HL-60 (cell line): ENCODE results near the gene ANP32A.
A peak's percentile ranks its signal among the peaks of the same experiment; 100 is the strongest.

Experiments
- DNase-seq, 2 experiments: peaks; one replicate each; pipeline ENCODE4 v3.0.0-alpha.2; 2010 to 2020; ENCODE audit warnings: low read depth in 1 of 2, low spot score in 1 of 2
- H3K27ac ChIP-seq: fragments of 250-450 bp; sonication (Bioruptor Pico); replicated peaks from 2 replicates; pipeline ENCODE4 v1.5.1; 2020; ENCODE audit warnings: mild to moderate bottlenecking, moderate library complexity
- H3K27me3 ChIP-seq: fragments of 250-450 bp; sonication (Bioruptor Pico); 2 replicates; pipeline ENCODE4 v1.5.1; 2021; ENCODE audit warnings: mild to moderate bottlenecking, moderate library complexity; ENCODE audit not compliant: insufficient read depth, poor library complexity, severe bottlenecking
- H3K4me3 ChIP-seq: replicated peaks from 2 replicates; pipeline ENCODE4 v1.5.1; 2011; ENCODE audit warnings: mild to moderate bottlenecking, control low read depth, low read length; ENCODE audit not compliant: insufficient read depth
- GABPA ChIP-seq: IDR thresholded peaks from 2 replicates; pipeline ENCODE4 v1.6.1; 2012; ENCODE audit warnings: low read depth
- POLR2AphosphoS5 ChIP-seq: IDR thresholded peaks from 2 replicates; pipeline ENCODE4 v1.6.1; 2012; ENCODE audit warnings: low read depth
- SPI1 ChIP-seq: IDR thresholded peaks from 2 replicates; pipeline ENCODE4 v1.6.1; 2012; ENCODE audit warnings: low read depth, mild to moderate bottlenecking, borderline replicate concordance
- TF ChIP-seq, protein P1 (sequence below): IDR thresholded peaks from 2 replicates; pipeline ENCODE4 v1.6.1; 2012; ENCODE audit warnings: low read depth; ENCODE audit not compliant: insufficient replicate concordance
- TF ChIP-seq, protein P2 (sequence below): IDR thresholded peaks from one replicate; pipeline ENCODE4 v1.5.1; 2011; ENCODE audit warnings: low read length, control low read depth, inconsistent platforms; ENCODE audit not compliant: insufficient read depth

Gene ANP32A

DNA sequence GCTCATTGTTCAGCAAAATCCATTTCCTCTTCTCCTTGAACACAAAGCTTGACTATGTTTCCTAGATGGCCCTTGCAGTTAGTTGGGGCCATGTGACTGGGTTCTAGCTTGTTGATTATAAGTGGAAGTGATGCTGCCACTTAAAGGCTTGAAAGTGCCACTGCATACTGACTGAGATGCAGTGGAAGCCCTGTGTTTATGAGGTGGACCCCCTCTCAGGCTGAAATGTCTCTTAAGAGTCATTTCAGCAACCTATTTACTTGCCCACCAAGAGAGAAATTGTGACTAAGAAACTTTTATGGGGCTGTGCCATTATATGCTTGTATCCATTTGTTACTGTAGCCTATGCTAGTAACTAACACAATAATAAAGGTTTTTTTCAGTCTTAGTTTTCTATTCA, 8.4 kb upstream of the ANP32A start:
- peak overlapping the region; percentile 24 for H3K27ac ChIP-seq

DNA sequence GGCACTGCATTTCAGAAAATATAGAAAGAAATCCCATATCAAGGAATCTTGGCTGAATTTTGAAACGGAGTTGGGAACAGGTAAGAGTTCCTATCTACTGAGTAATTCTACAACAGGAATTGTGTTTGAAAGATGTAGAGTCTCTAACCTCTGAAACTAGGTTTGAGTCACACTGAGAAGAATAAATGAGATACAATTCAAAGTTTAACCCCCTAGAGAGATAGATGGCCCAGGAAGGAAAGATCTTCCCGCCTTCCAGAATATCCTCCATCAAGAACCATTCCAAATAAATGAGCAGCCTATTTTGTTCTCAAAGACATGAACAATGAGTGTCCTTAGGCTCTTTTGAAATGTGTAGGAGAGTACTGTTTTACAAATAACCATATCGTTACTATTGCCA, 2.9 kb upstream of the ANP32A start:
- TF ChIP-seq GABPA (no peak), POLR2AphosphoS5 (no peak)
- TF ChIP-seq, protein P1, sequence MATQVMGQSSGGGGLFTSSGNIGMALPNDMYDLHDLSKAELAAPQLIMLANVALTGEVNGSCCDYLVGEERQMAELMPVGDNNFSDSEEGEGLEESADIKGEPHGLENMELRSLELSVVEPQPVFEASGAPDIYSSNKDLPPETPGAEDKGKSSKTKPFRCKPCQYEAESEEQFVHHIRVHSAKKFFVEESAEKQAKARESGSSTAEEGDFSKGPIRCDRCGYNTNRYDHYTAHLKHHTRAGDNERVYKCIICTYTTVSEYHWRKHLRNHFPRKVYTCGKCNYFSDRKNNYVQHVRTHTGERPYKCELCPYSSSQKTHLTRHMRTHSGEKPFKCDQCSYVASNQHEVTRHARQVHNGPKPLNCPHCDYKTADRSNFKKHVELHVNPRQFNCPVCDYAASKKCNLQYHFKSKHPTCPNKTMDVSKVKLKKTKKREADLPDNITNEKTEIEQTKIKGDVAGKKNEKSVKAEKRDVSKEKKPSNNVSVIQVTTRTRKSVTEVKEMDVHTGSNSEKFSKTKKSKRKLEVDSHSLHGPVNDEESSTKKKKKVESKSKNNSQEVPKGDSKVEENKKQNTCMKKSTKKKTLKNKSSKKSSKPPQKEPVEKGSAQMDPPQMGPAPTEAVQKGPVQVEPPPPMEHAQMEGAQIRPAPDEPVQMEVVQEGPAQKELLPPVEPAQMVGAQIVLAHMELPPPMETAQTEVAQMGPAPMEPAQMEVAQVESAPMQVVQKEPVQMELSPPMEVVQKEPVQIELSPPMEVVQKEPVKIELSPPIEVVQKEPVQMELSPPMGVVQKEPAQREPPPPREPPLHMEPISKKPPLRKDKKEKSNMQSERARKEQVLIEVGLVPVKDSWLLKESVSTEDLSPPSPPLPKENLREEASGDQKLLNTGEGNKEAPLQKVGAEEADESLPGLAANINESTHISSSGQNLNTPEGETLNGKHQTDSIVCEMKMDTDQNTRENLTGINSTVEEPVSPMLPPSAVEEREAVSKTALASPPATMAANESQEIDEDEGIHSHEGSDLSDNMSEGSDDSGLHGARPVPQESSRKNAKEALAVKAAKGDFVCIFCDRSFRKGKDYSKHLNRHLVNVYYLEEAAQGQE = no peak
- TF ChIP-seq, protein P2, sequence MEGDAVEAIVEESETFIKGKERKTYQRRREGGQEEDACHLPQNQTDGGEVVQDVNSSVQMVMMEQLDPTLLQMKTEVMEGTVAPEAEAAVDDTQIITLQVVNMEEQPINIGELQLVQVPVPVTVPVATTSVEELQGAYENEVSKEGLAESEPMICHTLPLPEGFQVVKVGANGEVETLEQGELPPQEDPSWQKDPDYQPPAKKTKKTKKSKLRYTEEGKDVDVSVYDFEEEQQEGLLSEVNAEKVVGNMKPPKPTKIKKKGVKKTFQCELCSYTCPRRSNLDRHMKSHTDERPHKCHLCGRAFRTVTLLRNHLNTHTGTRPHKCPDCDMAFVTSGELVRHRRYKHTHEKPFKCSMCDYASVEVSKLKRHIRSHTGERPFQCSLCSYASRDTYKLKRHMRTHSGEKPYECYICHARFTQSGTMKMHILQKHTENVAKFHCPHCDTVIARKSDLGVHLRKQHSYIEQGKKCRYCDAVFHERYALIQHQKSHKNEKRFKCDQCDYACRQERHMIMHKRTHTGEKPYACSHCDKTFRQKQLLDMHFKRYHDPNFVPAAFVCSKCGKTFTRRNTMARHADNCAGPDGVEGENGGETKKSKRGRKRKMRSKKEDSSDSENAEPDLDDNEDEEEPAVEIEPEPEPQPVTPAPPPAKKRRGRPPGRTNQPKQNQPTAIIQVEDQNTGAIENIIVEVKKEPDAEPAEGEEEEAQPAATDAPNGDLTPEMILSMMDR = no peak
- DNase-seq = no peak
- Histone ChIP-seq H3K27me3 (no peaks in the 10 kb centered on the region), H3K27ac (no peak overlapping the region), H3K4me3 (no peak overlapping the region)

More for the DNA sequence above, 8.4 kb upstream of the ANP32A start:
- peak in 1 of 2 experiments; percentile 67 for DNase-seq
- H3K27me3 ChIP-seq = no peaks in the 10 kb centered on the region
- H3K4me3 ChIP-seq = no peak overlapping the region
- TF ChIP-seq, protein P2 = peak; percentile 24
- TF ChIP-seq POLR2AphosphoS5 (no peak), GABPA (no peak), SPI1 (no peak; the same call in 1 of the 2 replicates)

DNA sequence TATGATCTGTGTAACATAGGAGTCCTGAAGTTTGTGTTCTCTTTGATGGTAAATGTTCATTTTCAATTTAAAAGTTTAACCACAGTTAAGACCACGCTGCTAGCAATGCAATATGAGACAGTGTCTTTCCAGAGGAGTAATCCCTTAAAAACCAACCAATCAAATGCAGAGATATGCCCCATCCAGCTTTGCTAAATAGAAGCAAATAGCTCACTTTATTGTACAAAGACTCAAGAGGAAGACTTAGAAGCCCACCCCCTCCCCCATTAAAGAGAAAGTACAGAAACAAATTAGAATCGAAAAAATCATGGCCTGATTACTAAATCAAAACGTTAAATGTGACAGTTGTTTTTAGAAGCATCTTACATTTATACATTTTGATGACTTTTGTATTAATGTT, 2.1 kb upstream of the ANP32A start:
- no peaks in the 10 kb centered on the region for H3K27me3 ChIP-seq
- H3K4me3 ChIP-seq = no peak overlapping the region
- peak overlapping the region; percentile 100; the same call in 1 of the 2 replicates for H3K27ac ChIP-seq
- no peak for DNase-seq
- TF ChIP-seq, protein P1 = no peak
- TF ChIP-seq, protein P2 = no peak

DNA sequence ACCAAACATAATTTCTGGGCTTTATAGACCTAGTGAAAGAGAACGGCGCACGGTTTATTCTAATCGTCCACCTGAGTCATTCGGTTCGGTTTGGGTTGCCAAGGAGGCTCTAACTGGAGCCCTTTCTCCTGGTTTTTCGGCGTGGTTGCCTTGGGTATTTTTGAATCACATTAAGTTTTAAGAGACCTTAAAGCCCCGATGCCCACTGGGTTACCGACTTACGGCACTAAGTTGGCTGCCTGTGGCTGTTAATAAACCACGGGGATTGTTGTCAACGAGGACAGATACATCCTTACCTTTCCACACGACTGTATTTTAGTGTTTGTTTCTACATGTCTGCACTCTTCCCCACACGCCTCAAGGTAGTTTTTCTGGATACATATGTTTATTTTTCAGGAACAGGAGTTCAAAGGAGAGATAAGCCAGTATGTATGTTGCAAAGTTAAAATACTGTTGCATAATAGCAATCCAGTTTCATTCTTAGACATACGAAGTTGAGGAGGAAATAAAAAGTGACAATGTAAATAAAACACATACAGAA, 1.2 kb upstream of the ANP32A start:
- DNase-seq = peak in 1 of 2 experiments; percentile 43
- peak overlapping the region; percentile 62 for H3K4me3 ChIP-seq
- no peaks in the 10 kb centered on the region for H3K27me3 ChIP-seq
- H3K27ac ChIP-seq = peak overlapping the region; percentile 100
- TF ChIP-seq SPI1 (no peak), GABPA (no peak), POLR2AphosphoS5 (no peak)
- TF ChIP-seq, protein P2 = no peak
